Fibroblast of villous mesenchyme (primary cell): ENCODE results near the gene EDEM1. TPM values are rescaled to one million over a fixed set of nuclear protein-coding genes. Genes with fewer than 3 reads are reported as not detected.

Experiments
- DNase-seq: peaks from one replicate; pipeline ENCODE4 v3.0.0-alpha.2; 2010; ENCODE audit warnings: low read depth
- H3K4me3 ChIP-seq: 2 replicates; pipeline ENCODE4 v1.5.1; 2011; ENCODE audit warnings: low read depth, mild to moderate bottlenecking, low read length
- CTCF ChIP-seq: IDR thresholded peaks from 2 replicates; pipeline ENCODE4 v1.5.1; 2012; ENCODE audit warnings: low read depth, mild to moderate bottlenecking, low read length; ENCODE audit not compliant: insufficient read depth
- total RNA-seq: library from RNA; depleted of rRNA; stranded (reverse); fragments of >200 nt; gene quantifications from 2 replicates; pipeline ENCODE4 v1.2.3, GENCODE V29; 2012

Gene EDEM1
- total RNA-seq, 1 donor, result 47.1 TPM

- no peak for DNase-seq
- TF ChIP-seq CTCF, result no peak
- H3K4me3 ChIP-seq, result no peak overlapping the region
Measured at GRCh38 chr3:5213574-5213966, 26.1 kb downstream of the EDEM1 start.

GRCh38 chr3:5214352-5214751 is 26.8 kb downstream of the EDEM1 start:
- DNase-seq, result no peak
- no peak overlapping the region for H3K4me3 ChIP-seq
- TF ChIP-seq CTCF, result no peak

GRCh38 chr3:5217824-5218595 is 30.5 kb downstream of the EDEM1 start:
- DNase-seq, result peak; percentile 30
- H3K4me3 ChIP-seq, result no peak overlapping the region
- TF ChIP-seq CTCF, result no peak

- no peak for DNase-seq
- H3K4me3 ChIP-seq, result no peak overlapping the region
- TF ChIP-seq CTCF, result no peak
Measured at GRCh38 chr3:5218815-5219214, 31.3 kb downstream of the EDEM1 start.

- no peak for TF ChIP-seq CTCF
- DNase-seq, result no peak
- no peak overlapping the region for H3K4me3 ChIP-seq
Measured at GRCh38 chr3:5219216-5219615, 31.7 kb downstream of the EDEM1 start.

- no peak overlapping the region for H3K4me3 ChIP-seq
- no peak for DNase-seq
- no peak for TF ChIP-seq CTCF
Measured at GRCh38 chr3:5220193-5220592, 32.7 kb downstream of the EDEM1 start.
